Thyroid gland (tissue), 4 donors: ENCODE results near the gene B4GALNT3.

ENCODE experiments used
- POLR2A ChIP-seq, 2 donors: fragments of 450-650 bp; IDR thresholded peaks; one replicate each; pipeline ENCODE4 v1.6.1; 2017; ENCODE audit warnings: antibody characterized with exemption in 2 of 2, mild to moderate bottlenecking in 2 of 2, moderate library complexity in 1 of 2
- TF ChIP-seq, protein P1 (sequence below), 6 experiments: fragments of 200-600 bp in 3 of 6; fragments of 450-650 bp in 3 of 6; sonication (generic) in 3 of 6; IDR thresholded peaks; one replicate each; pipeline ENCODE4 v1.5.1; 2016 to 2019; ENCODE audit warnings: antibody characterized with exemption in 6 of 6, mild to moderate bottlenecking in 2 of 6, inconsistent platforms in 1 of 6, moderate library complexity in 1 of 6

DNA sequence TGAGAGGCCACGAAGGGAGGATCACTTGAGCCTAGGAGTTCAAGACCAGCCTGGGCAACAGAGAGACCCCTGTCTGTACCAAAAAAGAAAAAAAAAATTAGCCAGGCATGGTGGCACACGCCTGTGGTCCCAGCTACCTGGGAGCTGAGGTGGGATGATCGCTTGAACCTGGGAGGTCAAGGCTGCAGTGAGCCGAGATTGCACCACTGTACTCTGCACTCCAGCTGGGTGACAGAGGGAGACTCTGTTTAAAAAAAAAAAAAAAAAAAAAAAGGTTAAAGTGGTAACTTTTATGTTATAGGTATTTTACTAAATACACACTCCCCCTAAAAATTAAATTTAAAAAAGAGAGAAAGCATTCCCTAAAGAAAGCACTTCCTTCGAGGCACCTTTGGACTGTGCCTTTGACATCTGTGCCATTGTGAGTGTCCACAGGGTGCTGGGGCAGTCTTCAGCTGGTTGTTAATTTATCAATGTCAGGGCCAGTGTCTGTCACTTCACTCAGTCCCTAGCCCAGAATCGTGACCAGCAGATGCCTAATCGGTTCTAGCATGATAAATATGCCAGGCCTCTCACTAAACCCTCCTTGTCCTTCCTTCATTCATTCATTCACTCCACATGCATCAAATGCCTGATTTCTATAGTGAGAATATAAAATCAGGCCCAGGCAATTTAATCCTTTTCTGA lies 63.1 kb downstream of the B4GALNT3 start:
- TF ChIP-seq, protein P1, sequence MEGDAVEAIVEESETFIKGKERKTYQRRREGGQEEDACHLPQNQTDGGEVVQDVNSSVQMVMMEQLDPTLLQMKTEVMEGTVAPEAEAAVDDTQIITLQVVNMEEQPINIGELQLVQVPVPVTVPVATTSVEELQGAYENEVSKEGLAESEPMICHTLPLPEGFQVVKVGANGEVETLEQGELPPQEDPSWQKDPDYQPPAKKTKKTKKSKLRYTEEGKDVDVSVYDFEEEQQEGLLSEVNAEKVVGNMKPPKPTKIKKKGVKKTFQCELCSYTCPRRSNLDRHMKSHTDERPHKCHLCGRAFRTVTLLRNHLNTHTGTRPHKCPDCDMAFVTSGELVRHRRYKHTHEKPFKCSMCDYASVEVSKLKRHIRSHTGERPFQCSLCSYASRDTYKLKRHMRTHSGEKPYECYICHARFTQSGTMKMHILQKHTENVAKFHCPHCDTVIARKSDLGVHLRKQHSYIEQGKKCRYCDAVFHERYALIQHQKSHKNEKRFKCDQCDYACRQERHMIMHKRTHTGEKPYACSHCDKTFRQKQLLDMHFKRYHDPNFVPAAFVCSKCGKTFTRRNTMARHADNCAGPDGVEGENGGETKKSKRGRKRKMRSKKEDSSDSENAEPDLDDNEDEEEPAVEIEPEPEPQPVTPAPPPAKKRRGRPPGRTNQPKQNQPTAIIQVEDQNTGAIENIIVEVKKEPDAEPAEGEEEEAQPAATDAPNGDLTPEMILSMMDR (IDR thresholded peaks at IDR 0.05): no peak
- no peak for TF ChIP-seq POLR2A (IDR thresholded peaks at IDR 0.05)
